ENCODE results near the gene WDR17.

Gene WDR17
- 0.27 to 4.3 (median 0.90) reads per million in 18 experiments for total RNA-seq

DNA sequence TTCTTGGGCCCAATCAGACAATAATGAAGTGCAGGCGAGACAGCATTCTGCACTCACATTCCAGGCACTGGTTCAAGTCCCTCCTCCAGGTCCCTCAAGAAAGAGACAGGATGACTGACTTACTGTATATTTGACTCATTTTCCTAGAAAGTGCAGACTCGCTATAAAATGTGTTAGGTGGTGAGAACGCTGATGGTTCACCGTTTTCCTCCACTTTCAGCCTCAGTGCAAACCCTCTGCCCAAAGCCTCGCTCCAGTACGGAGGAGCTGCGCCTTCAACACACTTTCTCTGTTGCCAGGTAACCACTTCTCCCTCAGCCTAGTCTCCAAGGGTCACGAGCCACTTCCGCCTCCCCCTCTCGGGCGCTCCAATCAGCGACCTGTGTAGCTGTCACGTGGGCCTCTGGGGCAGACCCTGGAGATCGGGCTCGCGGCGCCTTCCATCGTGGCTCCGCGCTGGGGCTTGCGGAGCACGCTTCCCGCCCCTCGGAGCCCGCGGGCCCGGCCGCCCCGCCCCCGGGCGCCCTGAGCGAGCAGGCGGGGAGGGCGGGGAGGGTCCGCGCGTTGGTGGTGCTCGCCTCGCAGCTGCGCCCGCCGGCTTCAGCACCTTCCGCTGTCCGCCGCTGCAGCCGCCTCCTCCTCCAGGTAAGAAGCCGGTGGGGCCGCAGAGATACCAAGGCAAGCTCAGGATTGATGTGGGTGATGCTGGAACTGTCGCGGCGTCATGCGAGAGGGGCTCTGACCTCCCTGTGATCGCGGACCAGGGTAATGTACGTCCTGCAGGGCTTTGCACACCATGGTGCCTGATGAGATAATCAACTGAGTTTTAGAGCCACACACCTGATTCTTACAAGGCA is at the start of gene WDR17:
Gene WDR17 (plus strand): TSS at position 407 of the 857 bp plus-strand sequence. CDS start 45,740 bp downstream, outside the sequence.
- peak; percentile 78 to 83 for DNase-seq

DNA sequence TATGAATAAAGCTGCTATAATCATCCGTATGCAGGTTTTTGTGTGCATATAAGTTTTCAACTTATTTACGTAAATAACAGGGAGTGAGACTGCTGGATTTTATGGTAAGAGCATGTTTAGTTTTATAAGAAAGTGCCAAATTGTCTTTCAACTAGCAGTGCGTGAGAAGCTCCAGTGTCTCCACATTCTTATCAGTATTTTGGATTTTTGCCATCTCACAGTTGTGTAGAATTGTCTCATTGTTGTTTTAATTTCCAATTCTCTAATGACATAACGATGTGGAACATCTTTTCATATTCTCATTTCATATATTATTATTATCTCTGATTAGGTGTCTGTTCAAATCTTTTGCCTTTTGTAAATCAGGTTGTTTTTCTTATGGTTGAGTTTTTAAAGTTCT is 49.0 kb upstream of the WDR17 start:
- DNase-seq, result no peak

DNA sequence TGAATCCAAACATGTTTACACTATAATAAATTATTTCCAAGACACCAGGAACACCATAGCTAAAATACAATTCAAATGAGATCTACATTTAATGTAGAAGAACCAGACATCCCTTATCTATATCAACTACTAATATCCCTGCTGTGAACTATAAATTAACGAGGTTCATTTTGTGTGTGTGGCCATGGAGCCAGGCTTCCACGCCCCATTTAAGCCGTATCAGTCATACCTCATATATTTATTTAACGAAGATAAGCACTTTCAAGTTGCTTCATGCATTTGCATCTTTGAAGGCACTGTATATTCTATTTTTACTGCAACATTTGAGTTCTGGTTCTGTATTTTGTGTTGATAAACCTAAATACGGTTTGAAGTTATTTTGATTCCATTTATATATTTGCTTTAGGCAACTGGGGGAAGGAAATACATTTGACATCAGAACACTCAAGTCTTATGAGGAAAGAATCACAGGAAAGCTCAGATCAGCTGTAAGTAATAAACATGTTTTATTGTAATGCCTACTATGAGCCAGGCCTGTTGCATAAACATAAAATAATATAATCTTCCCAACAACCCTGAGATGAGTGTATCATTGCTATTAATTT is 45.1 kb upstream of the WDR17 start:
- no peak for DNase-seq

DNA sequence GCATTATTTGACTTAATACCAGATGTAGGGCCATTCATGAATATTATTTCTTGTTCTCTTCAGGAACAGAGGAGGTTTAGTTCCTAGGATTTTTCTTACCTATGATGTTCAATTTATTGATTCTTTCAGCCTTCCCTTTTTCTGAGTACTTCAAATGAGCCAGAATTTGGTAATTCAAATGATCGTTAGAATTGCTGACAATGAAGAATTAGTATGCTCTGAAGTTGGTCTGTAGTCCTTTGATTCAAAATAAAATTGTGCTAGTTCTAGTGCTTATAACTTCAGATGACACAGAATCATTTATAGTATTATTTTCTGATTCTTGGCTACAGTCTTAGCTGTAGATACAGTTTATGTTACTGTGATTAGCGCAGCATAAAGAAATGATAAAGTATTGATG is 35.2 kb upstream of the WDR17 start:
- DNase-seq, result no peak

DNA sequence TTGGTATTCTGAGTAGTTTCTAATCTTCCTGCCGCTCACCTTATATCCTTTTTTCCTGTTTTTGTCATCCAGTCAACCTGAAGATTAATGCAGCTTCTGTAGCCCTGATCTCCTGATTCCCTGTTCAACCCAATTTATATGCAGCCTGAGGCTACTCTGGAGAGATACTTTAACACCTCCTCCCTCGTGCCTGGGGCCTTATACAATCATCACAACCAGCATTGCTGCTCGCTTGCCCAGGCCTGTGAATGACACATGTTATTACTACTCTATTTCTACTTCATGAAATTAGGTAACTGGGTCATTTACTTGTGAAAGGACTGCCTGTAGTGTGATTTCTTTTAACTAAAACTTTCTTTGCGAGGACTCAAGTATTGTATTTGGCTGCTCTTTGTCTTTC is 33.7 kb upstream of the WDR17 start:
- DNase-seq, result no peak

DNA sequence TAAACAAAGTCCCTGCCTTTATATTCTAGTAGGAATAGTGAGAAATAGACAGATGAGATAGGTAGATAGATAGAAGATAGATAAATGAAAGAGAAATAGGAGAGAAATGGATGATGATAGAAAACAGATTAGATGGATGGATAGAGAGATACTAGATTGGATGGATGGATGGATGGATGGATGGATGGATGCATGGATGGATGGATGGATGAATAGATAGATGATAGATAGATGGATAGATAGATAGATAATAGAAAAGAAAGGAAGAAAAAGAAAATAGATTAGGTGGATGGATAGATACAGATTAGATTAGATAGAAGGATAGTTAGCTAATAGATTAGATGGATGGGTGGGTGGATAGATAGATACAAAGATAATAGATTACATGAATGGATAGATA is 33.2 kb upstream of the WDR17 start:
- DNase-seq, result no peak

DNA sequence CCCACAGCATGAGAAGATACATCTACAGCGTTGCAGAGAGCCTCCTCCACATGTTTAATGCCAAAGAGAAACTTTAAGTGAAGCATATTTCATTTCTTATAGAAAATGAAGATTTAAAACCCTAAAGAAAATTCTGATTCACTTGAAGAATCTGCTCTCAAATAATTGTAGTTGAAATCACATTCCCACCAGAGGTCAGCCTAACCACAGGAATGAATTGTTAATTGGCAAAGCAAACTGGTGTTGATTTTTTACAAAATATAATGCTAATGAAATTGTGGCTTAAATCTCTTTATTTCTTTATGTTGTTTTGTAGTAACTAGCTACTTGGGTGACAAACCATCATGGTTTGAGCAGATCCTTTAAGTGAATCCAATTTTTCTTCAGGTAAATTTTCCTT is 31.1 kb upstream of the WDR17 start:
- peak; percentile 28 to 49 for DNase-seq

DNA sequence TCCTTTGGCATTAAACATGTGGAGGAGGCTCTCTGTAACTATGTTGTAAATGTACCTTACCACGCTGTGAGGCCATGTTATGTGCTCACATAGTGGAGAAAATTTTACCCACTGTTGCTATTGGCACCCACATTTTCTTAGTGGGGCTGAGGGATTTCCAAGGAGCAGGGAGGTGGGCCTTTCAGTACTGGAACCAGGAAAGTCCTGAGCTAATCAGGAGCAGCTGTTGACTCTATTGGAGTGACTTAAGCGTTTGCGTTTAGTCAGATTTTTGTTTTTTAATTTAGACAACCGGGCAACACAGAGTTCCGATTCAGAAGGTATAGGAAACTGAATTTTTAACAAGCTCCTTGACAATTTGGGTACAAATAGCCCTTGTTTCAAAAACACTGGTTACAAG is 30.7 kb upstream of the WDR17 start:
- DNase-seq, result no peak

DNA sequence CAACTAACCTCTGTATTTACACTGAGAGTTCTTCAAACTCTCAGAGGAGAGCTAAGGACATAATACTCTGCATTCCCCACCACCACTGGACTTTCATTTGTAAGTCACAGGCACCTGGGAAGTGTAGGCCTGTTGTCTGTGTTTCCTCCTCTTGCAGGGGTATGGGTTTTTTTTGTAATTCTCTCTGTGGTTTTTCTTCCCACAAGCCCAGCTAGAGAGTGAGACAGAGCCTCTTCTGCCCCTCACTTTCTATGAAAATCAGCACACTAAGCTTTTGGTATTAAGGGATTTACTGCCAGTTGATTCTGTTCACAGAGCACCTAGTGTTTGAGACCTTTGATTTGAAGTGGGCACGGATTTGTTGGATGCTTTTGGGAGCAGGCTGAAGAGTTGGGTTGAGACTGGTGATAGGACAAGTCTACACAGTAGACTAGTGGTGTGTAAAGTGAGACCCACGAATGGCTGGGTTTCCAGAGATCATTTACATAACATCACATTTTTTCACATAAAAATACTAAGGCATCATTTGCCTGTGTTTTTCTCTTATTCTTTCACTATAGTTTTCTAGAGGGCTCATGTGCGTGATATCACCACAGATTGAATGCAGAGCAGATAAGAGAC is 28.9 kb upstream of the WDR17 start:
- DNase-seq, result no peak

DNA sequence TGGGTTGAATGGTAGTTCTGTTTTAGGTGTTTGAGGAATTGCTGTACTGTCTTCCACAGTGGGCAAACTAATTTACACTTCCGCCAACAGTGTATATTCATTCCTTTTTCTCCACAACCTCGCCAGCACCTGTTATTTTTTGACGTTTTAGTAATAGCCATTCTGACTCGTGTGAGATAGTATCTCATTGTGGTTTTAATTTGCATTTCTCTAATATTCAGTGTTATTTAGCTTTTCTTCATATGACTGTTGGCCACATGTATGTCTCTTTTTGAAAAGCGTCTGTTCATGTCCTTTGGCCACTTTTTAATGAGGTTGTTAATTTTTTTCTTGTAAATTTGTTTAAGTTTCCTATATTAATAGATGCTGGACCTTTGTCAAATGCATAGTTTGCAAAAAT is 26.9 kb upstream of the WDR17 start:
- DNase-seq, result no peak

DNA sequence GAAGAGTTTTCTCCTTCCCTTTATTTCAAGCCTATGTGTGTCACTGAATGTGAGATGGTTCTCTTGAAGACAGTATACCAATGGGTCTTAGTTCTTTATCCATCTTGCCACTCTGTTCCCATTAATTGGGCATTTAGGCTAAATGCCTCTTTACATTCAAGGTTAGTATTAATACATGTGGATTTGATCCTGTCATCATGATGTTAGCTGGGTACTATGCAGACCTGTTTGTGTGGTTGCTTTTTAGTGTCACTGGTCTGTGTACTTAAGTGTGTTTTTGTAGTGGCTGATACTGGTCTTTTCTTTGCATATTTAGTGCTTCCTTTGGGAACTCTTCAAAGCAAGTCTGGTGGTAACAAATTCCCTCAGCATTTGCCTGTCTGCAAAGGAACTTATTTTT is 23.4 kb upstream of the WDR17 start:
- no peak for DNase-seq

DNA sequence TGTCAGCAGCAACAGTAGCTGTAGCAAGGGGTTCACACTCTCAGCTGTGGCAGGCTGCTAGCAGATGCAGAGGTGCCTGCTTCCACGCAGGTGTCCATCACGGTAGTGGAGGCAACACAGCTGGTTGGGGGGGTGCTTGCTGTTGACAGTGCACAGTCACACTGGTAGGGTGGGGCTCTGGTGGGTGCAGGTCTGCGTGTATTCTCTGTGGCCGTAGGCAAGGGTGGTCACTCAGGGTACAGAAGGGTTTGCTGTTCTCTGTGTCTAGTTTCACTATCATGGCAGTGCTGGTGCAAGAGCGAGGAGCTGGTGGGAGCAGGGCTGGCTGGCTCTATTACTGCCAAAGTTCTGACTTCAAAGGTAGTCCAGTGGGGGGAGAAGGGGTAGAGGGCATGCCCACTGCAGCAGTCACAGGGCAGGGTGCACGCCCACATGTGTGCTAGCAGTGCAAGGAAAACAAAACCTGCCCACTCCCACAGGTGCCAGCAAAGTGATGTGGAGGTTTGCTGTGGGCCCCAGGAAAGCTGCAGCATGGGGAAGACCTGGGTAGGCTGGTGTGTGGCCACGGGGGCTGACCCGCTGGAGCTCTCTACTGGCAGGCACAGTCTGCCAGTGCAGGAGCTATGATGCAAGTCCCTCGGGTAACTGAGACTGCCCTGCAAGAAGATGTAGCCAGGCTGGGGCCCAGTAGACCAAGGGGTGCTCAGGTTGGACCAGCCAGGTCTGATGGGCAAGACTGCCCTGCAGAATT is 21.6 kb upstream of the WDR17 start:
- DNase-seq, result no peak

DNA sequence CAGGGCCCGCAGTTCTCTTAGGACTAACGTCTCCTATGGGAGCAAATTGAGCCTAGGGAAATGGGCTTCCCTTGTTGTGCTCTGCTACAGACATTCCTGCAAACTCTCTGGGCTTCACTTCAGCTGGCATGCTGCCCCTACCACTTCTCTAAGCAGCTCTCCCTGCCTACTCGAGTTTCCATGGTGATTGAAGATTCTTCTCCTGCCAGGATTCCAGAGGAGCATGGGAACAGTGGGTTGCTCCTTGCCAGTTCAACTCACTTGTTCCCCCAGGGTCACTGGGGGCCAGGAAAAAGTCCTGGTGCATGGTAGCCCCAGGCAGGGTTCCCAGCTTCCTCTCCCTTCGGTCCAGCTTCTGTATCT is 21.1 kb upstream of the WDR17 start:
- DNase-seq, result no peak

DNA sequence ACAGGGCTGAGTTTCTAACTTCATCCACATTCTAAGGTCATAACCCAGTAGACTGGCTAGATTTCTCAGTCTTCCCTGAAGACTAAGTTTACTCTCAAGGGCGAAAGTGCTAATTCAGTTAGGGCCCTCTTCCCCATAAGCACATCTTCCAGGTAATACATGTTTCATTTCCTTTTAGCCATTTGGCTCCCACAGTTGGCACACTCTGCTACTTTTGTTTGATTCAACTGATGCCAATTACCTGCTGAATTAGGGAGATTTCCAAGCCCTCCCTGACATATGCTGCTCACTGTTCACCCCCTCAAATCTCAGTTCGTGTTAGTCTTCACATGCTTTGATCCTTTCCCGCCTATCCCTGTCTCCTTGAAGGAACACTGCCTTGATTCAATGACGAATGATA is 17.0 kb upstream of the WDR17 start:
- DNase-seq, result no peak

DNA sequence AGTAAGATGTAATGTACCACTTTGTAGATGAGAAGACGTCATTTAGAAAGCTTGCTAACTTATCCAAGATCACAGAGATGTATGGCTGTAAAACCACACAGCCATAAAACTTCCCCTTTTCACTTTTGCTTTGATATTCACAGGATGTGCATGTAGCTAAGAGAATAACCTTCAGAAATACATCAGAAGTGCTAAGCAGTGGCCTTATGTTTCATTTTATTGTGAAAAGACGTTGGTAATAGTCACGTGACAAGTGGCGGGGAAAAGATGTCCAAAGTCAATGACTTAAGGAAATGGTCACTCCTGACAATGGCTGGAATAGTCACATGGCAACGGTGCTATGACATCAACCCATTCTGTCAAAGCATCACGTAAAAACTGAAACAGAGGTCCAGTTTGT is 12.9 kb upstream of the WDR17 start:
- no peak for DNase-seq

DNA sequence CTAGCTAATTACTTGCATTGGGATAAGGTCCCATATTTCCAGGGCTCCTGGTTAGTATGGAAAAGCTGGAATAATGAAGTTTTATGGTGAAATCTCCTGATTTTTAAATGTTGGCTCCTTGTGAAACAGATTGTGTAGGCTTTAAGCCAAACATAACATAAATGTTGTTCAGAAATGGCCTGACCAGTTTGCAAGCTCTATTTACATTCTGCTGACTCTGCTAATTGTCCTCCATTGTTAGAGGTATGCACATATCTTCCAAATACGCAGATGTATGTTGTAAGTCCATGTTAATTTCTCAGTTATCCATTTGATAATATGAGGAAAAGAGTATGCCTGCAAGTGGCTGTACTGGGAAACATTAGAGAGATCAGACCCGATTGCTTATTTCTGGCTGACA is 11.9 kb upstream of the WDR17 start:
- DNase-seq, result no peak

DNA sequence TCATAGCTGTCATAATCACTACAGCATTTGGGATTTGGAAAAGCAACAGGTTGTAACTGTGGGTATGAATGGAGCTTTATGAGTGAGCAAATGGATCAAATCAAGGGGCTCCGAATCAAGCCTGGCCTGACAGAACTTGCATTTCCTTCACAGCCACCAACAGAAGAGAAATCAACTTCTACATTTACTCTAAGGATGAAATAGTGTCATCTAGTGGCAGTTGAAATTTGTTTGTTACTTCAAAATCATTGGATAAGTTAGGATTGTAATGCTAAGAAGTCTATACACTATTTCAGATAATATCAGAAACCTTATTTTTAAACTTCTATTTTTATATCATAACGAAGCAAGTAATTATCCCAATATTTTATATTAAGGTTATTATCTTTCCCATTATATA is 10.7 kb upstream of the WDR17 start:
- DNase-seq, result no peak

DNA sequence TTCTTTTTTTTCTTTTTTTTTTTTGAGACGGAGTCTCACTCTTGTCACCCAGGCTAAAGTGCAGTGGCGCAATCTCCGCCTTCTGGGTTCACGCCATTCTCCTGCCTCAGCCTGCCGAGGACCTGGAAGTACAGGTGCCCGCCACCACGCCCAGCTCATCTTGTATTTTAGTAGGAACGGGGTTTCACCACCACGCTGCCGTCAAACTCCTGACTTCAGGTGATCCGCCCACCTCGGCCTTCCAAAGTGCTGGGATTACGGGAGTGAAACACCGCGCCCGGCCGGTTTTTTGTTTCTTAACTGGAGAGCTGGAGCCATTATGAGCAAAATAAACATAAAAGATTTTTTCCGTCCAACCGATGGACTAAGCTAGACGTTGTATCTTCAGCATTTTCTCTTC is 1.9 kb upstream of the WDR17 start:
- no peak for DNase-seq

DNA sequence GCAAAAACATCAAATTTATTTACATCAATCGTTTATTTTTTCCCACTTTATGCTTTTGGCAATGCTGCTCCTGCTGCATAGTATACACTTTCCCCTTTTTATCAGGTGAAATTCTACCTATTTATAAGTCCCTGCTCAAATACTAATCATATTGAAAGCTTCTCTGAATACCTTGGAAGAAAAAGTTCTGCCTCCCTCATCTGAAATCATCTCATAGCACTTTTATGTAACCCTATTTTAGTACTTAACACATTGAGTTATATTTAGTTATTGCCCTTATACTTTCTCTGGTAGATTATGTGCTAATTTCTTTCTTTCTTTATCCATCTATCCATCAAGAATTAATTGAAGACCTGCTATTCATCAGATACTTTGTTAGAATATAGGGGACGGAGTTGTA is 1.1 kb upstream of the WDR17 start:
- no peak for DNase-seq

DNA sequence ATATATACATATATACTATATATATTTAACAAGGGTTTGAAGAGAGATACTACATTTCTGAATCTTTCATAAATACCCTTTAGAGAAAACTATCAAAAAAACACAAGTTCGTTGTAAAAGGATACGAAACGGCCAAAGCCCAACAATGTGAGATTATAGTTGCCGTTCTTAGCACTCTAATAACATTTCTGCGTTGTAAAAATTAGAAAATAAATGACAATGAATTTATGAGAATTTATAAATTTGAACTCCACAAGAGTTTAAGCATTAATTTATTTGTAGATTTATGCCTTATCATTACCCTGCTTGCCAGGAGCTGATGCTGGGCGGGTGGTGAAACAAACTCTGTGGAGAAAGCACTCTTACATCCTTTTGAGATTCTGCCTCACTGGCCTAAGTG is 1.1 kb downstream of the WDR17 start:
- DNase-seq, result no peak

DNA sequence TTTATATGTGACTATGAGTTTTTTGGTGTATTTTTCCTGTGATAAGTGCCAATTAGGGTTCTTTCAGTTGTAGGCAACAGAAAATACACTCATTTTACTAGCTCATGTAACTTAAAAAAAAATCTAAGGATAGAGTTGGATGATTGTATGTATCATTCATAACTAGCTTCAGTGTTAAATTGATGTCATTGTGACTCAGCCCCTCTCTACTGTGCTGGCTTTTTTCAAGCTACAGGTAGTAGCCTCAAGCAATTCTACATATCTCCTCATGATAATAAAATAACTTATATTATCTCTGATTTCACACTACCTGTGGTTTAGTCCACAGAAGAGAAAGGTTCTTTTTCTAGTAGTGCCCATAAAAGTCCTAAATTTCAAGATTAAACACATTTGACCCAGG is 11.9 kb downstream of the WDR17 start:
- no peak for DNase-seq

DNA sequence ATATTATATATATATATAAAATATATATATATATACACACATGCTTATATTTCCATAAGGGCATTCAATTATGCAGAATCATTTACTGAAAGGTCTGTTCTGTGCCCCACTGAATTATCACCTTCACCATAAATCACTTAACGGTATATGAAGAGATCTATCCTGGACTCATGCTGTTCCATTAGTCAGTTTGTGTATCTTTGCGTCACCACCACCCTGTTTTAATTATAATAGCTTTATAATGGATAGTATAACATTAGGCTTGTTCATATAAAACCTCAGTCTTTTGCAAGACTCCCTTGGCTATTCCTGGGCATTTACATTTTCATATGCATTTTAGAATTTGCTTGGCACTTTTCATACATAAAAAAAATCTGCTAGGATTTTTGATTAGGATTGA is 19.1 kb downstream of the WDR17 start:
- no peak for DNase-seq

DNA sequence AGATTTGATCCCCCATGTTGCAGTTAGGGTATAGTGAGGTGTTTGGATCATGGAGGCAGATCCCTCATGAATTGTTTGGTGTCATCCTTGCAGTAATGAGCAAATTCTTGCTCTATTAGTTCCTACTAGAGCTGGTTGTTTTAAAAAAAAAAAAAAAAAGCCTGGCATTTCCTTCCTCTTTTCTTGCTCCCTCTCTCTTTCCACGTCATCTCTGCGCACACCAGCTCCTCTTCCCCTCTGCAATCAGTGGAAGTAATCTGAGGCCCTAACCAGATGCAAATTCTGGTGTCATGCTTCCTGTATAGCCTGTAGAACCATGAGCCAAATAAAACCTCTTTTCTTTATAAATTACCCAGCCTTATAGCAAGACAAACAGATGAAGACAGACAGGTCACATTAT is 24.5 kb downstream of the WDR17 start:
- peak; percentile 21 to 59 for DNase-seq

All from inflammatory macrophage (primary cell).